ENCODE measurements around the gene EHD2.
"Not testable (repeated sequence)": the region's sequence is repeated elsewhere in the genome, so short reads cannot be mapped to it uniquely, and the experiment has no call there.

The EHD2 gene

DNA sequence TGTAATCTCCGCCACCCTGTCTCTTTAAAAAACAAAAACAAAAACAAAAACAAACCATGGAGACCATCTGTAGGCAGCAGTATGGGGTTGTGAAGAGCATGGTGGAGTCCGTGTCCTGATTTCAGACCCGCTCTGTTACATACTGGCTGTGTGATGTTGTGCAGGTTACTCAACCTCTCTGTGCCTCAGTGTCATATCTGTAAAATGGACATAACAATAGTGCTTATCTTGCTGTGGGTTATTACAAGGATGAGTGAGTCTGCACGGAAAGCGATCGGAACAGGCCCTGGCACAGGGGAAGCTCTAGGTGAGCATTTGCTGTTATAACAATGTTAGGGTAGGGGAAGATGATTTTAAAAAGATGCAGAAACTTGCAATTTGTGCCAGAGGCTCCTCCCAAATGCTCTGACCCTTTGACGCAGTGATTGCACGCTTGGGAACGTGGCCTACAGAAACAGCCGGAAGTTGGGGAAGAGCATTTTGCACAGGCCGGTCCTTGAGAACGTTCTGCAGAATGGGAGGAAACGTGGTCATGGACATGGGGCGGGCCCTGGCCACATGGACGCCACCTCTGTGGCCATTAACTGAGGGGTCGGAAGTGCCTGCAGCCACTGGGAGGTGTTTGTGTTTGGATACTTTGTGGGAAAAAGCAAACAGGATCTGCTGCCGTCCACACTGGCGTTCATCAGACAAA, 49.5 kb downstream of the EHD2 start:
- TF ChIP-seq, protein P1, sequence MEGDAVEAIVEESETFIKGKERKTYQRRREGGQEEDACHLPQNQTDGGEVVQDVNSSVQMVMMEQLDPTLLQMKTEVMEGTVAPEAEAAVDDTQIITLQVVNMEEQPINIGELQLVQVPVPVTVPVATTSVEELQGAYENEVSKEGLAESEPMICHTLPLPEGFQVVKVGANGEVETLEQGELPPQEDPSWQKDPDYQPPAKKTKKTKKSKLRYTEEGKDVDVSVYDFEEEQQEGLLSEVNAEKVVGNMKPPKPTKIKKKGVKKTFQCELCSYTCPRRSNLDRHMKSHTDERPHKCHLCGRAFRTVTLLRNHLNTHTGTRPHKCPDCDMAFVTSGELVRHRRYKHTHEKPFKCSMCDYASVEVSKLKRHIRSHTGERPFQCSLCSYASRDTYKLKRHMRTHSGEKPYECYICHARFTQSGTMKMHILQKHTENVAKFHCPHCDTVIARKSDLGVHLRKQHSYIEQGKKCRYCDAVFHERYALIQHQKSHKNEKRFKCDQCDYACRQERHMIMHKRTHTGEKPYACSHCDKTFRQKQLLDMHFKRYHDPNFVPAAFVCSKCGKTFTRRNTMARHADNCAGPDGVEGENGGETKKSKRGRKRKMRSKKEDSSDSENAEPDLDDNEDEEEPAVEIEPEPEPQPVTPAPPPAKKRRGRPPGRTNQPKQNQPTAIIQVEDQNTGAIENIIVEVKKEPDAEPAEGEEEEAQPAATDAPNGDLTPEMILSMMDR (conservative IDR thresholded peaks at IDR 0.05), result no peak
- no peak overlapping the region for H3K27ac ChIP-seq

DNA sequence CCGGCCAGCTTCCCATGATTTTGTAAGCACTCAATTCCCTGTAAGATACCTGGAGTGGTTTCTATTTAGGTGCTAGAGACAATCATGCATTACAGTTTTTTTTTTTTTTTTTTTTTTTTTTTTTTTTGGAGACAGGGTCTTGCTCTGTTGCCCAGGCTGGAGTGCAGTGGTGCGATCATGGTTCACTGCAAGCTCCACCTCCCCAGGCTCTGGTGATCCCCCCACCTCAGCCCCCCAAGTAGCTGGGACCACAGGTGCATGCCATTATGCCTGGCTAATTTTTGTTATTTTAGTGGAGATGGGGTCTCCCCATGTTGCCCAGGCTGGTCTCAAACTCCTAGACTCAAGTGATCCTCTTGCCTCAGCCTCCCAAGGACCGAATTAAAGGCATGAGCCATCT, 51.5 kb downstream of the EHD2 start:
- H3K27ac ChIP-seq, result not testable (repeated sequence)

DNA sequence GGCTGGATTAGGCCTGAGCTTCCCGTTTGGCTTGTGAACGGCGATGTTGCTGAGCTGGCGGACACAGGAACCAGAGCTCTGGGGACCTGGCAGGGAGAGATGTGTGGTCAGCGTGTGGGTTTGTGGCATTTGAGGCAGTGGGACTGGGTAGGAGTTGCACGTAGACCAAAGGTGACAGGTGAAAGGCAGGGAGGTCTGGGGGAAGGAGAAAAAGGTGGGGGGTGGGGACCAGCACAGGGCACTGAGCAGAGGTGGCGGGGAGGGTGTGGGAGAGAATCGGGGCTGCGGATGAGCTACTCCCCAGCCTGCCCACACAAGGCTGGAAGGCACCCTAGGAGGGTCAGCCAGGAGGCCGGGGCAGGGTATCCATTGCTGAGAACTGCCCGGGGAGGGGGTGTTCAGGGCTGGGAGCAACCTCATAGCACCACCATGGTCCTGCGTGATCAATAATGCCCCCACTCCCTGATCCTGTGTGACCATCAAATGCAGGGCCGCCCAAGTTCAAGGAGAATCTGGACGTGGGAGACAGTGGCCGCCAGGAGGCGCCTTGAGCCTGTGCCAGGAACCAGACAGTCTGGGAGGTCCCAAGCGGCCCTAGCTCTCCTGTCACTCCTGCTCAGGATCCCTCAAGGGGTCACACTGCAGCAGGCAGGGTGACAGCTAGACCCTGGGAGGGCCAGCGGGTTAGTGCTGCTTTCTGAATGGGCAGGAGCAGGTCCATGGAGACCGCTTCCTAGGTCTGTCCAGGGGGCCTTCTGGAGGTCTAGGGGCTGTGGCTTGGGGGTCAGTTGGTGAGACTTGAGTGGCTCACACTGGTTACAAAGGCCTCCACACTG, 52.5 kb downstream of the EHD2 start:
- TF ChIP-seq, protein P1 (conservative IDR thresholded peaks at IDR 0.05), result peak; percentile 76
- H3K27ac ChIP-seq, result no peak overlapping the region

DNA sequence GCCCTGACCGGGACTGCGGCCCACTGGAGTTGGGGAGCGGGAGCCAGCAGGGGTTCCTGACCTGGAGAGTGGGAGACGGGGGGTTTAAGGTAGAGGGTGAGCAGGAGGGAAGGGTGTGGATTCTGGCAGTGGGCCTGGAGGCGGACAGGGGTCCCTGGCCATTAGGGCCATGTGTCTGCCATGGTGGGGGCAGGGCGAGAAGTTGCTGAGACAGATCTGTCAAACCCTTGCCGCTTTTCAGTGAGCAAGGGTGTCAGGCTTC, 53.1 kb downstream of the EHD2 start:
- no peak overlapping the region for H3K27ac ChIP-seq
- TF ChIP-seq, protein P1 (conservative IDR thresholded peaks at IDR 0.05), result no peak

DNA sequence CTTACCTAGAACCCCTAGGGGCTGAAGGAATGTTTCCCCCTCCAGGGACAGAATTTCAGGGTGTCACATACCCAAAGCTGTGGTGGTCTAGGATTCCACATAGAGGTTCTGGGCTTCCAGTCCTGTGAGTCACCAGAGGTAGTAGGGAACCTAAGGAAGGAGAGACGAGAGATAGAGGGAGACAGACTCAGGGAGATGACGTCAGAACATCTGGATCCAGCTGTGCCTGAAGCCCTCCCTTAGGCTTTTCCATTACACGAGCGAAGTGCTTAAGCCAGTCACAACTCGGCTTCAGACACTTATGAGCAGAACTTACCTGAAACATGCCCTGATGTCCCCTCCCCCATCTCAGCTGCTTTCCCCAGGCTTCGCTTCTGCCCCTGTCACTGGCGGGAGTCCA, 53.4 kb downstream of the EHD2 start:
- TF ChIP-seq, protein P1 (conservative IDR thresholded peaks at IDR 0.05), result no peak
- H3K27ac ChIP-seq, result no peak overlapping the region

DNA sequence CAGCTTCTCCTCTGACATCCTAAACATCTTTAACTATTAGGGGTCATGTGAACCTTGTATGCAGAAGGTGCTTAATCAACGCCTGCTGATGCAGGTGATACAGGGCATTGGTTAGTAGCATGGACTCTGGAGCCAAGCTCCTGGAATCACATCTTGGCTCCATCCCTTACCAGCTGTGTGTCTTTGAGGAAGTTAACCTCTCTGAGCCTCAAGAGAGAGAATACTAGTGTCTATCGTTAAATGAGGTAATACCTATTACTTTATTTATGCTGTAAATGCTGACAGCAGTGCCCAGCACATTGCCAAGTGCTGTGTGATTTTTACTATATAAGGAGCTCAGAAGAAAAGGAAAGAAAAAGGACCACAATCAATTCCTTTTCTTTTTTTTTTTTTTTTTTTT, 54.1 kb downstream of the EHD2 start:
- TF ChIP-seq, protein P1 (conservative IDR thresholded peaks at IDR 0.05), result no peak
- H3K27ac ChIP-seq, result no peak overlapping the region

DNA sequence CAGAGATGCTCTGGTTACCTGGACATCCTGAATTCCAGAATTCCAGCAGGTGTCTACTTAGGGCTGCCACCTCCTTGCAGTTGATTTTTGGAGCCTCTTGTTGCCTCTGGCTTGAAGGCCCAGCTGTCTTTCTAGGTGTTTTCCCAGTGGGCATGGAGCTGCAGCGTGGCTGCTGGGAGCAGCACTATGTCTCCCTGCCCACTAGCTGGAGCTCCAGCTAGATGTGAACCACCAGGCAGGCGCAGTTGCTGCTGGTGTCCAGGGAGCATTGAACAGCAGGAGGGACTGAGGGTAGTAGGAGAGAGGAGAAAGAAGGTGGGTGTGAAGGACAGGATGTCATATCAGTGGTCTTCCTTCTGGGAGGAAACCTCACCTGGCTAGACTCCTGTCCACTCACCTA, 55.4 kb downstream of the EHD2 start:
- TF ChIP-seq, protein P1 (conservative IDR thresholded peaks at IDR 0.05), result no peak
- H3K27ac ChIP-seq, result no peak overlapping the region

DNA sequence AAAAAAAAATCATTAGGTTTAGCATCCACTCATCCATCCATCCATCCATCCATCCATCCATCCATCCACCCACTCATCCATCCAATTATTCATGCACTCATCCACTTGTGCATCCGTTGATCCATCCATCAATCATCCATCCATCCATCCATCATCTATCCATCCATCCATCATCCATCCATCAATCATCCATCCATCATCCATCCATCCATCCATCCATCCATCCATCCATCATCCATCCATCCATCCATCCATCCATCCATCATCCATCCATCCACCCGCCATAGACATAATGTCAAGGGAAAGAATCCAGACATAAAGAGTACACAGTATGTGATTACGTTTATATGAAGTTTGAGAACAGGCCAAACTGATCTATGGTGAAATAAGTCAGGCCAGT, 56.3 kb downstream of the EHD2 start:
- TF ChIP-seq, protein P1 (conservative IDR thresholded peaks at IDR 0.05), result no peak

DNA sequence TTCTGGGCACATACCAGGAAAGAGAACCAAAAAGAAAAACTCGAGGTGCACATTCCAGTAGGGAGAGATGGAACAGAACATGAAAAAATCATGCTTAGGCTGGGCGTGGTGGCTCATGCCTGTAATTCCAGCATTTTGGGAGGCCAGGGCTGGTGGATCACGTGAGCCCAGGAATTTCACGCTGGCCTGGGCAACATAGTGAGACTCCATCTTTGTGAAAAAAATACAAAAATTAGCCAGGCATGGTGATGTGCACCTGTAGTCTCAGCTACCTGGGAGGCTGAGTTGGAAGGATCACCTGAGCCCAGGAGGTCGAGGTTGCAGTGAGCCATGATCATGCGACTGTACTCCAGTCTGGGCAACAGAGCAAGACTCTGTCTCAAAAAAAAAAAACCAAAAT, 58.1 kb downstream of the EHD2 start:
- H3K27ac ChIP-seq, result not testable (repeated sequence)

More for the DNA sequence above, 56.3 kb downstream of the EHD2 start:
- H3K27ac ChIP-seq, result no peak overlapping the region
